GM12874 (cell line): ENCODE measurements around the gene DLEU7.

ENCODE experiments used
- TF ChIP-seq, protein P1 (sequence below): IDR thresholded peaks from 2 replicates; pipeline ENCODE4 v1.5.1; 2011; ENCODE audit warnings: low read depth, mild to moderate bottlenecking, control low read depth, low read length, moderate library complexity; ENCODE audit not compliant: insufficient read depth

DLEU7 gene

GRCh38 chr13:50831512-50831911, 12.0 kb downstream of the DLEU7 start:
- TF ChIP-seq, protein P1, sequence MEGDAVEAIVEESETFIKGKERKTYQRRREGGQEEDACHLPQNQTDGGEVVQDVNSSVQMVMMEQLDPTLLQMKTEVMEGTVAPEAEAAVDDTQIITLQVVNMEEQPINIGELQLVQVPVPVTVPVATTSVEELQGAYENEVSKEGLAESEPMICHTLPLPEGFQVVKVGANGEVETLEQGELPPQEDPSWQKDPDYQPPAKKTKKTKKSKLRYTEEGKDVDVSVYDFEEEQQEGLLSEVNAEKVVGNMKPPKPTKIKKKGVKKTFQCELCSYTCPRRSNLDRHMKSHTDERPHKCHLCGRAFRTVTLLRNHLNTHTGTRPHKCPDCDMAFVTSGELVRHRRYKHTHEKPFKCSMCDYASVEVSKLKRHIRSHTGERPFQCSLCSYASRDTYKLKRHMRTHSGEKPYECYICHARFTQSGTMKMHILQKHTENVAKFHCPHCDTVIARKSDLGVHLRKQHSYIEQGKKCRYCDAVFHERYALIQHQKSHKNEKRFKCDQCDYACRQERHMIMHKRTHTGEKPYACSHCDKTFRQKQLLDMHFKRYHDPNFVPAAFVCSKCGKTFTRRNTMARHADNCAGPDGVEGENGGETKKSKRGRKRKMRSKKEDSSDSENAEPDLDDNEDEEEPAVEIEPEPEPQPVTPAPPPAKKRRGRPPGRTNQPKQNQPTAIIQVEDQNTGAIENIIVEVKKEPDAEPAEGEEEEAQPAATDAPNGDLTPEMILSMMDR = no peak

GRCh38 chr13:50829896-50830295, 13.6 kb downstream of the DLEU7 start:
- TF ChIP-seq, protein P1 = no peak

DNA sequence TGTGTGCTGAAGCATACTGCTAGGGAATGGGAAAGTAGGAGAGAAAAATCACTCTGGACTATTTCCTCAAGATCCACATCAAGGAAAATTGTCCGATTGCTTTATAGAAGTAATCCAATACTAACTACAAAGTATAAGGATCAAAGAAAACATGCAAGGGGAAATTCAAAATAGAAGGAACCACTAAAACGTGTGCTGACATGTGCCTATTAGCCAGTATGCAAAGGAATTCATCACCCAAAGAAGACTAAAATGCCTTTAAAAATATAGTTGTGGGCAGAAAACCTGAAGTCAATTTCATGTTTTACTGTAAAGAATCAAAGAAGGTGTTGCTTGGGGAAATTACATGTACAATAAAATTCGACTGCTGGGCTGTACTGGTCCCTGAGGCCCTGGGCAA, 14.3 kb downstream of the DLEU7 start:
- TF ChIP-seq, protein P1 = no peak

GRCh38 chr13:50826035-50826434, 17.5 kb downstream of the DLEU7 start:
- TF ChIP-seq, protein P1 = no peak

- TF ChIP-seq, protein P1 = no peak
These were observed 31.2 kb downstream of the DLEU7 start for GRCh38 chr13:50812242-50812641.

GRCh38 chr13:50810998-50811397, 32.5 kb downstream of the DLEU7 start:
- TF ChIP-seq, protein P1 = no peak

DNA sequence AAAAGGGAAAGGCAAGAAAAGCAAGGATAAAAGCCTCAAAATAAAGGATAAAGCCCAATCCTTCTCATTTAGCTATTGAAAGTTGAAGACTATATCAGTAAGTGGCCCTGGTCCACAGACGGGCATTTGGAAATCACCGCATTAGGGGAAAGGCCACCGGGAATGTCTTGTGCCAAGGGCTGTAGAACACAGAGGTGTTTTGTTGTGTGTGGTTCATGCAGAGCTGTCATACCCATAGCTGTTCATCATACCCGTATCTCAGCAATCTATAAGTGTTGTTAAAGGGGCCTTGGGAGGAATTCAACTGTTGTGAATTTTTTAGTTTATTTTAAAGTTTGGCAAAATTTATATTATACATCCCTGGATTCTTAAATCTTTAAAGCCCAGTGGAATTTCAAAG, 33.0 kb downstream of the DLEU7 start:
- TF ChIP-seq, protein P1 = no peak
